ENCODE data around the gene BMERB1.

DNA sequence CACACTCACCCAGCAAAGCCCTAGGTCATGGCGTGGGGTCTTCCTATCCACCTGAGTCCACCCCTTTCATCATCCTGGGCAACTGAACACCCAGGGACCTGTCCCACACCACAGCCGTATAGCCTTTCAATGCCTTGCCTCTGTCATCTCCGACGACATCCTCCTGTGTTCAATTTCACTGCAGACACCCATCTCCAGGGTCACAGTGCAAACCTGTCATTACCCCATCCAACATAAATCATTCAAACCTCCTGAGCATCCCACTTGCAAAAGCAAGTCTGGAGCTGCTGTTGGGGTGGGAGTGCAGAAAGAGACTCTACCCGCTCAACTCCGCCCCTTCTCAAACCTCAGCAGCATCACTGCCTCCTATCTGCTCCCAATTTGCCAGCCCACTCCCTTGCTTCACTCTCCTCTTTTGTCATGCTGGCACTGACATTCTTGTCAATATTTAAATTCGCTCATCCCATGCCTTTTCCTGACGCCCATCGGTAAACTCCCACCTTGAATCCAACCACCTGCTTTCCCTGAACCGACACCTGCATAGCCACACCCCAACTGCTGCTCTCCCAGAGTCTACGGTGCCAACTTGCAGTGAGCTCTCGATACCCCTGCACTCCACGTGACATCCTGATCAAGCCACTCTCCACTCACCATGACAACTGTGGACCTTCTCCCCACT lies 171.6 kb downstream of the BMERB1 start:
- no peak for TF ChIP-seq TAF1 (IDR thresholded peaks at IDR 0.05; ENCODE audit: low read depth, low read length)
- TF ChIP-seq POLR2A (IDR thresholded peaks at IDR 0.05; ENCODE audit: low read depth, low read length) = no peak
- no peak for TF ChIP-seq POLR2AphosphoS5 (IDR thresholded peaks at IDR 0.05; ENCODE audit: low read depth, low read length)
- no peak for TF ChIP-seq SPI1 (IDR thresholded peaks at IDR 0.05; ENCODE audit: low read depth, low read length)
- no peak for TF ChIP-seq POU2F2 (IDR thresholded peaks at IDR 0.05; ENCODE audit: low read depth, low read length)
- TF ChIP-seq PAX5 (IDR thresholded peaks at IDR 0.05; ENCODE audit: insufficient read depth, low read length, severe bottlenecking) = no peak

Measured in GM12891 (cell line).